Lower leg skin (tissue), 4 donors: ENCODE results near the gene COL21A1. TPM values are rescaled to one million over a fixed set of nuclear protein-coding genes. Genes with fewer than 3 reads are reported as not detected.

Experiments used
- DNase-seq, 2 donors: peaks; one replicate each; pipeline ENCODE4 v3.0.0-alpha.2; 2019; ENCODE audit warnings: low spot score in 2 of 2
- H3K4me3 ChIP-seq: fragments of 200-600 bp; sonication (generic); 2 replicates; pipeline ENCODE4 v1.5.1; 2017; ENCODE audit warnings: mild to moderate bottlenecking, low read depth; ENCODE audit not compliant: poor library complexity, severe bottlenecking
- POLR2A ChIP-seq, 2 donors: fragments of 450-650 bp; IDR thresholded peaks; one replicate each; pipeline ENCODE4 v1.6.1; 2016 to 2017; ENCODE audit warnings: antibody characterized with exemption in 2 of 2, mild to moderate bottlenecking in 1 of 2, moderate library complexity in 1 of 2
- WGBS, 2 donors: methylation state at CpG; one replicate each; pipeline ENCODE4 v1.1.5; 2018; 5-methylcytosine and 5-hydroxymethylcytosine counted together
- intact Hi-C: fragments of 100-400 bp; cut with DNase I; formaldehyde crosslinking; loops from one replicate; pipeline ENCODE4 v1.15.0; 2023; ENCODE audit warnings: low total_unique reads
- total RNA-seq, 4 donors: library from RNA; depleted of rRNA; stranded (reverse); fragments of >200 nt; gene quantifications; one replicate each; pipeline ENCODE4 v1.1.0, GENCODE V29; 2016
- TF ChIP-seq, protein P1 (sequence below), 3 donors: fragments of 450-650 bp; IDR thresholded peaks; one replicate each; pipeline ENCODE4 v1.5.1; 2016; ENCODE audit warnings: antibody characterized with exemption in 3 of 3, mild to moderate bottlenecking in 3 of 3, moderate library complexity in 2 of 3

COL21A1 gene
- total RNA-seq, 4 donors from 2014 or later: 1.9 to 8.3 (median 5.4) TPM

DNA sequence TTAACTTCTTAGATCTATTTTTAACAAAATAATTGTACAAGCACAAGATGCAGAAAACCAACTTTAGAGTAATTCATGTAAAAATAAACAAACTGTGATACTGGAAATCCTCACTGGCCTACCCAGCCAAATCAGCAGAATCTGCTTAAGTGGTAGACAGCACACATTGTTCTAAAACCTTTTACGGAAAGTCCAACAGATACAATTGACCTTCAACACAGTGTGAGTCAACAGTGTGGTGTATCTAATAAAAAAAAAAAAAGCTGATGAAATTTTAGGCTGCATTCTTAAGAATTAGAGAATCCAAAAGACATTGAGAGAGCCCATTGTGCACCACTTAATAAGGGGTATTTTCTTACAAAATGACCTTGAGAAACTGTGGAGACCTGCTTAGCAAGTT is 174.5 kb downstream of the COL21A1 start:
- TF ChIP-seq, protein P1, sequence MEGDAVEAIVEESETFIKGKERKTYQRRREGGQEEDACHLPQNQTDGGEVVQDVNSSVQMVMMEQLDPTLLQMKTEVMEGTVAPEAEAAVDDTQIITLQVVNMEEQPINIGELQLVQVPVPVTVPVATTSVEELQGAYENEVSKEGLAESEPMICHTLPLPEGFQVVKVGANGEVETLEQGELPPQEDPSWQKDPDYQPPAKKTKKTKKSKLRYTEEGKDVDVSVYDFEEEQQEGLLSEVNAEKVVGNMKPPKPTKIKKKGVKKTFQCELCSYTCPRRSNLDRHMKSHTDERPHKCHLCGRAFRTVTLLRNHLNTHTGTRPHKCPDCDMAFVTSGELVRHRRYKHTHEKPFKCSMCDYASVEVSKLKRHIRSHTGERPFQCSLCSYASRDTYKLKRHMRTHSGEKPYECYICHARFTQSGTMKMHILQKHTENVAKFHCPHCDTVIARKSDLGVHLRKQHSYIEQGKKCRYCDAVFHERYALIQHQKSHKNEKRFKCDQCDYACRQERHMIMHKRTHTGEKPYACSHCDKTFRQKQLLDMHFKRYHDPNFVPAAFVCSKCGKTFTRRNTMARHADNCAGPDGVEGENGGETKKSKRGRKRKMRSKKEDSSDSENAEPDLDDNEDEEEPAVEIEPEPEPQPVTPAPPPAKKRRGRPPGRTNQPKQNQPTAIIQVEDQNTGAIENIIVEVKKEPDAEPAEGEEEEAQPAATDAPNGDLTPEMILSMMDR (IDR thresholded peaks at IDR 0.05): no peak
- TF ChIP-seq POLR2A (IDR thresholded peaks at IDR 0.05): no peak
- DNase-seq: peak in 1 of 2 donors; percentile 18
- intact Hi-C loops: no loop called here
- WGBS, 2 donors: 50 to 71% methylated on average over 1 of the region's 1 CpG
- H3K4me3 ChIP-seq: no peak overlapping the region

DNA sequence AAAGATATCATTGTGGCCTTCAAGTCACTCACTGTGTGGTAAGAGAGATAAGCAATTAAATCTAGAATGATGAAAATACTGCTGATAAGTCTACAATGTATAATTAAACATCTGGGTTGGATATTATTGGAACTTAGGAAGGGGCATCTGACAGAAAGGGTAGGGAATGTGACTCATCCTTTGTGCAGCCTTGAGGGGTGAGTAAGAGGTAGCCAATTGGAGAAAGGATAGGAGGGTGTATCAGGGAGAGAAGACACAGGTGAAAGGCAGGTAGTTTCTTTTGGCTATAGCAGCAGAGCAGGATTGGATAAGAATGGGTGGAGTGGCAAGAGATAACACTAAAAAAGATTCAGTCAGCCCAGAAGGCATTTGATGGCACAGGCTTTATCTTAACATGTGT is 182.0 kb downstream of the COL21A1 start:
- DNase-seq: no peak
- TF ChIP-seq, protein P1 (IDR thresholded peaks at IDR 0.05): no peak
- TF ChIP-seq POLR2A (IDR thresholded peaks at IDR 0.05): no peak
- intact Hi-C loops: no loop called here
- no peak overlapping the region for H3K4me3 ChIP-seq

DNA sequence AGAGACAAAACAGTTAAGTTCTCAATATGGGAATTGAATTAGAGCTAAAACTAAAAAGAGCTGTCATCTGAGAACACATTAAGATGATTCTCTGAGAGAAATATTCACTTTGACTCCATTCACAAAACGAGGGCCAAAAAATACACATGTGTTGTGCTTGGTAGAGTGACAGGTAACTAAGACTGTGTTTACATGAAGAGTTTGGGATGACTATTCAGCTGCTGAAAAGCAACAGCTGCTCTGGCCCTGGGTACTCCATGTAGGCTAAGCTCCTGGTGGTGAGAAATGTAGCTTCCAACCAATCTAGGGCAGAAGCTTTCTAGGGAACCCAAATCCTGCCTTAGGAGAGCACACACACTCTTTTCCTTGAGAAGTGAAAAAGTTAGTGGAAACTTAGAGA is 184.5 kb downstream of the COL21A1 start:
- H3K4me3 ChIP-seq: no peak overlapping the region
- 56 to 70% methylated on average over 1 of the region's 1 CpG for WGBS, 2 donors
- DNase-seq: no peak
- intact Hi-C loops: no loop called here
- TF ChIP-seq POLR2A (IDR thresholded peaks at IDR 0.05): no peak
- TF ChIP-seq, protein P1 (IDR thresholded peaks at IDR 0.05): no peak

DNA sequence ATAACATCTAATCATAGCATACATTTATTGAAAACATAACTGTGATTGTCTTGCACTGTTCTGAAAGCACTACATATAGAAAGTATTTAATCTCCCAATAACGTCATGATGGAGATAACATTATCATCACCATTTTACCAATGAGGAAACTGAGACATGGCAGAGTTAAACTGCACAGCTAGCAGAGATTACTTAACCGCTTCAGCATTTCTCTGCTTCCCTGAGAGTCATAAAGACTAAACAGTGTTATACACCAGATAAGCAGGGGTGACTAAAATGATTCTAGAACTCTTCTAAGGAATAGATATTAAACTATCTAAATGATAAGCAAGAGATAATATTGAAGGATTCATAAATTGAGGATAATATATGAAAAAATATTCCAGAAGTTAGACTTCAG is 188.7 kb downstream of the COL21A1 start:
- WGBS, 2 donors: 83 to 90% methylated on average over 2 of the region's 2 CpGs
- no peak for DNase-seq
- H3K4me3 ChIP-seq: no peak overlapping the region
- TF ChIP-seq, protein P1 (IDR thresholded peaks at IDR 0.05): no peak
- no peak for TF ChIP-seq POLR2A (IDR thresholded peaks at IDR 0.05)
- intact Hi-C loops: no loop called here

DNA sequence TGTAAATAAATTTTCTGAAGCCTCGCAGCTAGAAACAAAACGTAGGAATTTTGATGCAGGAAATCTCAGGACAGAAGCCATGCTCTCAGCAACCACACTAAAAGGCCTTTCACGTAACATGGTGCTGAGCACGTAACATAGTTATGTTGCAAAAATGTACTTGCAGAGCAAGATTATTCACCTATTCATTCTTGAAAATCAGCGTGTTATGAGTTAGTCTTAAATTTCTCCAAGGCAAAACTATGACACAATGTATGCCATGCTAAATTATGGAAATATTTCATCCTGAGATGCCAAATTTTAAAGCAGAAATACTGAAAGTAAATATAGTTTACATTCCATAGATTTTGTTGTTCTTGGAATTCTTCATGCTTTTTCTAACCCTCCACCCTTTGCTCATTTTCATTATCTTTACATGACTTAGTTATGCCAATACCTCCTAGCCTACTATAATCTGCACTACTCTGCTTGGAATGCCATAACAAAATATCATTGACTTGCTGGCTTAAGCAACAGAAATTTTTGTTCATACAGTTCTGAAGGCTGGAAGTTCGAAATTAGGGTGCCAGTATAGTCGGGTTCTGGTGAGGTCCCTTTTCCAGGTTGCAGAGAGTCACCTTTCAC is 192.2 kb downstream of the COL21A1 start:
- WGBS, 2 donors: 83 to 85% methylated on average over 7 of the region's 7 CpGs
- no peak for DNase-seq
- no peak overlapping the region for H3K4me3 ChIP-seq
- no peak for TF ChIP-seq POLR2A (IDR thresholded peaks at IDR 0.05)
- TF ChIP-seq, protein P1 (IDR thresholded peaks at IDR 0.05): no peak
- intact Hi-C loops: no loop called here

DNA sequence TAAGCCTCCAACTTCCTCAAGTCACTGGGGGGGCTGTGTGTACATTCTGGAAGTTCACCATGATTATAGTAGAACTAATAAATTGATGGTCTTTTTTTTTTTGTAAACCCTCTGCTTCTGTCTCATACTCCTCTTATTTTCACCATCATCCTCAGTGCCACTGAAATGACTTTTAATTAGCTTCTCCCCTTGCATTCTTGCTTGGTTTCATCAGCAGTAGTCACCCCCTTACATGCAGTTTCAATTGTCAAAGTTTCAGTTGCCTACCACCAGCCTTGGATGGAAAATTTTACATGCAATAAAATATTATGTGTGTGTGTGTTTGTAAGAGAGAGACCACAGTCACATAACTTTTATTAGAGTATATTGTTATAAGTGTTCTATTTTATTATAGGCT is 196.2 kb downstream of the COL21A1 start:
- intact Hi-C loops: no loop called here

More for the DNA sequence above, 196.2 kb downstream of the COL21A1 start:
- DNase-seq: no peak
- no peak for TF ChIP-seq POLR2A (IDR thresholded peaks at IDR 0.05)
- TF ChIP-seq, protein P1 (IDR thresholded peaks at IDR 0.05): no peak
- no peak overlapping the region for H3K4me3 ChIP-seq
